Loucy (cell line): ENCODE data around the gene ATP10D.
"Not testable (repeated sequence)": the region's sequence is repeated elsewhere in the genome, so short reads cannot be mapped to it uniquely, and the experiment has no call there.

Experiments used
- H2AFZ ChIP-seq: fragments of 200-600 bp; sonication (generic); 2 replicates; pipeline ENCODE4 v1.6.0; 2016; ENCODE audit warnings: antibody characterized with exemption, mild to moderate bottlenecking, low read length, moderate library complexity
- H3F3A ChIP-seq: fragments of 200-600 bp; 2 replicates; pipeline ENCODE4 v1.6.0; 2016; ENCODE audit warnings: antibody characterized with exemption, low read depth, mild to moderate bottlenecking
- H3K27me3 ChIP-seq: fragments of 200-600 bp; sonication (generic); 2 replicates; pipeline ENCODE4 v1.6.1; 2014; ENCODE audit warnings: low read length, mild to moderate bottlenecking; ENCODE audit not compliant: insufficient read depth, poor library complexity, severe bottlenecking
- H3K36me3 ChIP-seq: fragments of 200-600 bp; sonication (generic); 2 replicates; pipeline ENCODE4 v1.6.1; 2016; ENCODE audit warnings: low read length; ENCODE audit not compliant: insufficient read depth
- H3K4me1 ChIP-seq: fragments of 200-600 bp; sonication (generic); 2 replicates; pipeline ENCODE4 v1.5.1; 2014; ENCODE audit warnings: low read length, mild to moderate bottlenecking; ENCODE audit not compliant: insufficient read depth, poor library complexity, severe bottlenecking
- H3K4me2 ChIP-seq: fragments of 200-600 bp; sonication (generic); 2 replicates; pipeline ENCODE4 v1.6.0; 2014; ENCODE audit warnings: antibody characterized with exemption, low read length, low read depth, mild to moderate bottlenecking; ENCODE audit not compliant: poor library complexity, severe bottlenecking
- H3K4me3 ChIP-seq: fragments of 200-600 bp; sonication (generic); 2 replicates; pipeline ENCODE4 v1.5.1; 2014; ENCODE audit warnings: low read length, mild to moderate bottlenecking, mixed read lengths; ENCODE audit not compliant: poor library complexity, severe bottlenecking
- H3K79me2 ChIP-seq: fragments of 200-600 bp; sonication (generic); 2 replicates; pipeline ENCODE4 v1.6.1; 2014; ENCODE audit warnings: low read length; ENCODE audit not compliant: insufficient read depth
- H3K9ac ChIP-seq: fragments of 200-600 bp; sonication (generic); 2 replicates; pipeline ENCODE4 v1.6.0; 2014; ENCODE audit warnings: mild to moderate bottlenecking, low read depth, low read length, moderate library complexity; ENCODE audit not compliant: poor library complexity, severe bottlenecking
- H3K9me2 ChIP-seq: fragments of 200-600 bp; sonication (generic); replicated peaks from 2 replicates; pipeline ENCODE4 v1.6.1; 2016; ENCODE audit warnings: low read depth, low read length, mixed read lengths
- H3K9me3 ChIP-seq: fragments of 200-600 bp; sonication (generic); 2 replicates; pipeline ENCODE4 v1.6.1; 2014; ENCODE audit warnings: mild to moderate bottlenecking, antibody characterized with exemption, low read length, low read depth; ENCODE audit not compliant: insufficient read depth
- H4K20me1 ChIP-seq: fragments of 200-600 bp; sonication (generic); 2 replicates; pipeline ENCODE4 v1.6.0; 2014; ENCODE audit warnings: antibody characterized with exemption, low read length, mild to moderate bottlenecking; ENCODE audit not compliant: insufficient read depth, poor library complexity, severe bottlenecking
- CTCF ChIP-seq: fragments of 200-600 bp; sonication (generic); conservative IDR thresholded peaks from 2 replicates; pipeline ENCODE4 v1.5.1; 2014; ENCODE audit warnings: mild to moderate bottlenecking, antibody characterized with exemption, low read length
- EZH2phosphoT487 ChIP-seq: fragments of 200-600 bp; IDR thresholded peaks from 2 replicates; pipeline ENCODE4 v1.6.1; 2018; ENCODE audit warnings: antibody characterized with exemption, mild to moderate bottlenecking, moderate library complexity, borderline replicate concordance

The ATP10D gene

DNA sequence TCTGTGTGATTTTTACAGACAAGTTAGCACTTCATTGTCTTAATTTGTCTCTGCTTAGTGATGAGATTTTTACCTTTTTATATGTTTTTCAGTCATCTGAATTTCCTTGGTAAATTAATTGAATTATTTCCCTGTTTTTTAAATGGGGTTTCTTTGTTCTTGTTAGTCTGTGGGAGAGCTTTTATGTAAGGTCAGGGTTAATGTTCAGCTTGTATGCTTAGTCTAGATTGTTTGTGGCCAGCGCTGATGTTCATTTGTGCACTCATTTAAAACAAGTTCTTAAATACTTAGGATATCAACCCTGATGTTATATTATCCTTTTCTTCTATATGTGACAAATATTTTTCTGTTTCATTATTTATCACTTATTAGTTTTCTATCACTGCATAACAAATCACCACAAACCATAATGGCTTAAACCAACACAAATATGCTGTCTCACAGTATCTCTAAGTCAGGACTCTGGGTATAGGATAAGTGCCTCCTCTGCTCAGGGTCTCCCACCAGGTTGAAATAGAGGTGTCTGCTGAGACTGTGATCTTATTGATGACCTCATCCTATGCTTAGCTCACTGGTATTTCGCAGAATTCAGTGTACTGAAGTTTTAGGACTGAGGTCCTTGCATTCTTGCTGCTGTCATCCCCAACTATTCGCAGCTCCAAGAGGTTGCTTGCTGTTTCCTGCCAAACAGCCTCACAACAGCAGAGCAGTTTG is 53.2 kb downstream of the ATP10D start:
- Histone ChIP-seq H3K9me2 (no peaks in the 10 kb centered on the region), H3K9me3 (no peaks in the 10 kb centered on the region), H4K20me1 (no peaks in the 10 kb centered on the region), H3K27me3 (no peaks in the 10 kb centered on the region), H3K4me1 (peaks cover 14% of the 10 kb centered on the region), H3K4me2 (no peak overlapping the region), H3K4me3 (no peak overlapping the region), H2AFZ (no peak overlapping the region), H3K36me3 (no peaks in the 10 kb centered on the region; the same call in none of the 2 replicates), H3K9ac (no peak overlapping the region), H3F3A (no peaks in the 10 kb centered on the region), H3K79me2 (no peaks in the 10 kb centered on the region)
- TF ChIP-seq EZH2phosphoT487 (no peak), CTCF (no peak)

DNA sequence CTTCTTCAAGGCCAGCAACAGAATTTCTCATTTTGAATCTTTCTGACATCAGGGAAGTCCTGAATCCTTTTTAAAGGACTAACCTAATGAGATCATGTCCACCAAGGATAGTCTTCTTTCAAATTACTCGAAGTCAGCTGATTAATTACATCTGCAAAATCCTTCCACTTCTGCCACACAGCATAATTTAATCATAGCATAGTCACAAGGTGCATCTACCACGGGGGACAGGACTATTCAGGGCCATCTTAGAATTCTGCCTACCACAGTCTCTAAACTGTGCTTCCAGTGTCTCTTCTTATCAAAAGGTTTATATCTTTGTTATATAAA is 53.7 kb downstream of the ATP10D start:
- Histone ChIP-seq H3K4me1 (peaks cover 11% of the 10 kb centered on the region), H3K79me2 (no peaks in the 10 kb centered on the region), H3K27me3 (no peaks in the 10 kb centered on the region), H3K4me2 (no peak overlapping the region), H3K9me2 (no peaks in the 10 kb centered on the region), H3K36me3 (no peaks in the 10 kb centered on the region; the same call in none of the 2 replicates), H4K20me1 (no peaks in the 10 kb centered on the region), H3K9ac (no peak overlapping the region), H3K4me3 (no peak overlapping the region), H3F3A (no peaks in the 10 kb centered on the region), H2AFZ (no peak overlapping the region), H3K9me3 (no peaks in the 10 kb centered on the region)
- TF ChIP-seq EZH2phosphoT487 (no peak), CTCF (no peak)

GRCh38 chr4:47542640-47543039 is 57.6 kb downstream of the ATP10D start:
- H3K9me2 ChIP-seq, H3K79me2 ChIP-seq, H3K4me3 ChIP-seq, H4K20me1 ChIP-seq, H3K27me3 ChIP-seq, H2AFZ ChIP-seq, H3K9ac ChIP-seq, H3K36me3 ChIP-seq, H3K4me2 ChIP-seq, H3F3A ChIP-seq, H3K9me3 ChIP-seq, H3K4me1 ChIP-seq: not testable (repeated sequence)

DNA sequence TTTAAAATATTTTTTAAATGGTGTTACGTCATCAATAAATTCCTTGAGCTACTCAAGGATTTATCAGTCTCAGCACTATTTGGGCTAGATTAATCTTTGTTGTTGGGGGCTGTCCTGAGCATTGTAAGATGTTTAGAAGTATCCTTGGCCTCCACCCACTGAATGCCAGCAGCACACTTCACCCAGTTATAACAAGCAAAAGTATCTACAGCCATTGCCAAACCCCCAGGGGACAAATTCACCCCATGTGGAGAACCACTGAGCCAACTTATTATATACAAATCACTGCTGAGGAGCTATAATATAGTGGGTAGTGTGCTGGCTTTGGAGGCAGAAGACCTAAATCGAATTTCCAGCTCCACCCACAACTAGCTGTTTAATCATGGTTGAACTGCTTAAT is 58.3 kb downstream of the ATP10D start:
- Histone ChIP-seq H3K79me2 (no peaks in the 10 kb centered on the region), H3K4me3 (no peak overlapping the region), H4K20me1 (no peaks in the 10 kb centered on the region), H3K4me1 (no peaks in the 10 kb centered on the region), H3K4me2 (no peak overlapping the region), H3K9me3 (no peaks in the 10 kb centered on the region), H3F3A (no peaks in the 10 kb centered on the region), H3K27me3 (no peaks in the 10 kb centered on the region), H2AFZ (no peak overlapping the region), H3K9ac (no peak overlapping the region), H3K9me2 (no peaks in the 10 kb centered on the region), H3K36me3 (peaks cover 9% of the 10 kb centered on the region; the same call in 1 of the 2 replicates)
- TF ChIP-seq EZH2phosphoT487, result no peak
- TF ChIP-seq CTCF, result no peak

DNA sequence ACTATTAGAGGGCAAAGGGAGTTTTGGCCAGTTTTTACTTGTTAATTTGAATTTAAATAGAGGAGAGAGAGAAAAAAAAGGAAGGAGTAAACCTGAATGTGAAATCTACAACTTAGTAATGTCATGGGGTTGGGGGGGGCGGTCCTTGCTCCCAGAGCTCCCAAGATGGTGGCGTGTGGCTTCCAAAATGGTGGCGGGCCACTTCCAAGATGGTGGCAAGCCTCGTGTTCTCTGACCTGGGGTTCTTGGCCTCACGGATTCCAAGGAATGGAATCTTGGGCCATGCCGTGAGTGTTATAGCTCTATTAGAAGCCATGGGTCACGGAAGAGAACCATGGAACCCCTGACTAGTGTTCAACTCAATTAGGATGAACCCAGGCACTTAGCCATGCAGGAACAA is 65.3 kb downstream of the ATP10D start:
- H2AFZ ChIP-seq, H4K20me1 ChIP-seq, H3K36me3 ChIP-seq: not testable (repeated sequence)

More for the DNA sequence above, 65.3 kb downstream of the ATP10D start:
- H3K9ac ChIP-seq, H3K27me3 ChIP-seq, H3K9me3 ChIP-seq, H3K9me2 ChIP-seq, H3K79me2 ChIP-seq, H3F3A ChIP-seq, H3K4me2 ChIP-seq, H3K4me1 ChIP-seq, H3K4me3 ChIP-seq: not testable (repeated sequence)
